HG02973 (cell line): ENCODE results near the gene LEMD1.
"Not testable (repeated sequence)": the region's sequence is repeated elsewhere in the genome, so short reads cannot be mapped to it uniquely, and the experiment has no call there.

ENCODE experiments used
- ATAC-seq: cut with Tn5 transposase; IDR thresholded peaks from one replicate; pipeline ENCODE4 v1.9.1; 2021; ENCODE audit warnings: moderate library complexity; ENCODE audit not compliant: unreplicated experiment

Gene LEMD1

GRCh38 chr1:205430696-205431305, 8.9 kb upstream of the LEMD1 start:
- no peak for ATAC-seq

GRCh38 chr1:205429762-205430695, 8.2 kb upstream of the LEMD1 start:
- no peak for ATAC-seq

- ATAC-seq: no peak
Measured at GRCh38 chr1:205424901-205425600, 3.2 kb upstream of the LEMD1 start.

GRCh38 chr1:205423814-205424399, 2.1 kb upstream of the LEMD1 start:
- ATAC-seq: no peak

- ATAC-seq: no peak
Measured at GRCh38 chr1:205422993-205423642, 1.3 kb upstream of the LEMD1 start.

- ATAC-seq: no peak
Measured at GRCh38 chr1:205420938-205421337, 918 bp downstream of the LEMD1 start.

GRCh38 chr1:205417870-205418635, 3.8 kb downstream of the LEMD1 start:
- no peak for ATAC-seq

GRCh38 chr1:205416322-205416721, 5.5 kb downstream of the LEMD1 start:
- no peak for ATAC-seq

GRCh38 chr1:205410581-205411298, 11.1 kb downstream of the LEMD1 start:
- no peak for ATAC-seq

GRCh38 chr1:205407970-205408369, 13.9 kb downstream of the LEMD1 start:
- ATAC-seq: no peak

GRCh38 chr1:205406252-205406651, 15.6 kb downstream of the LEMD1 start:
- ATAC-seq: not testable (repeated sequence)

GRCh38 chr1:205404484-205404883, 17.4 kb downstream of the LEMD1 start:
- not testable (repeated sequence) for ATAC-seq

- ATAC-seq: no peak
Measured at GRCh38 chr1:205398586-205398985, 23.3 kb downstream of the LEMD1 start.

GRCh38 chr1:205396967-205397616, 24.8 kb downstream of the LEMD1 start:
- ATAC-seq: no peak

GRCh38 chr1:205395616-205396015, 26.2 kb downstream of the LEMD1 start:
- ATAC-seq: no peak

- no peak for ATAC-seq
Measured at GRCh38 chr1:205392650-205393049, 29.2 kb downstream of the LEMD1 start.

GRCh38 chr1:205391386-205391785, 30.5 kb downstream of the LEMD1 start:
- ATAC-seq: no peak

- no peak for ATAC-seq
Measured at GRCh38 chr1:205387845-205388244, 34.0 kb downstream of the LEMD1 start.

- ATAC-seq: not testable (repeated sequence)
Measured at GRCh38 chr1:205382990-205383389, 38.9 kb downstream of the LEMD1 start.
